Prostate gland (tissue), 2 donors: ENCODE measurements around the gene CIDEB.

Source experiments
- POLR2AphosphoS5 ChIP-seq: sonication (generic); formaldehyde crosslinking; IDR thresholded peaks from one replicate; pipeline ENCODE4 v1.6.1; 2017; ENCODE audit warnings: antibody characterized with exemption
- TF ChIP-seq, protein P1 (sequence below), 4 experiments: fragments of 200-600 bp in 2 of 4; fragments of 450-650 bp in 2 of 4; sonication (generic) in 2 of 4; IDR thresholded peaks; 1 replicate in 3 of 4; 2 replicates in 1 of 4; pipeline ENCODE4 v1.5.1; 2016 to 2019; ENCODE audit warnings: antibody characterized with exemption in 4 of 4, mild to moderate bottlenecking in 2 of 4, moderate library complexity in 2 of 4

- TF ChIP-seq POLR2AphosphoS5, result no peak
- TF ChIP-seq, protein P1, sequence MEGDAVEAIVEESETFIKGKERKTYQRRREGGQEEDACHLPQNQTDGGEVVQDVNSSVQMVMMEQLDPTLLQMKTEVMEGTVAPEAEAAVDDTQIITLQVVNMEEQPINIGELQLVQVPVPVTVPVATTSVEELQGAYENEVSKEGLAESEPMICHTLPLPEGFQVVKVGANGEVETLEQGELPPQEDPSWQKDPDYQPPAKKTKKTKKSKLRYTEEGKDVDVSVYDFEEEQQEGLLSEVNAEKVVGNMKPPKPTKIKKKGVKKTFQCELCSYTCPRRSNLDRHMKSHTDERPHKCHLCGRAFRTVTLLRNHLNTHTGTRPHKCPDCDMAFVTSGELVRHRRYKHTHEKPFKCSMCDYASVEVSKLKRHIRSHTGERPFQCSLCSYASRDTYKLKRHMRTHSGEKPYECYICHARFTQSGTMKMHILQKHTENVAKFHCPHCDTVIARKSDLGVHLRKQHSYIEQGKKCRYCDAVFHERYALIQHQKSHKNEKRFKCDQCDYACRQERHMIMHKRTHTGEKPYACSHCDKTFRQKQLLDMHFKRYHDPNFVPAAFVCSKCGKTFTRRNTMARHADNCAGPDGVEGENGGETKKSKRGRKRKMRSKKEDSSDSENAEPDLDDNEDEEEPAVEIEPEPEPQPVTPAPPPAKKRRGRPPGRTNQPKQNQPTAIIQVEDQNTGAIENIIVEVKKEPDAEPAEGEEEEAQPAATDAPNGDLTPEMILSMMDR (IDR thresholded peaks at IDR 0.05), result no peak
These were observed 3.8 kb downstream of the CIDEB start for GRCh38 chr14:24304019-24304387.
